ENCODE measurements around the gene HNRNPH3. TPM values are rescaled to one million over a fixed set of nuclear protein-coding genes. Genes with fewer than 3 reads are reported as not detected.

Gene HNRNPH3, protein sequence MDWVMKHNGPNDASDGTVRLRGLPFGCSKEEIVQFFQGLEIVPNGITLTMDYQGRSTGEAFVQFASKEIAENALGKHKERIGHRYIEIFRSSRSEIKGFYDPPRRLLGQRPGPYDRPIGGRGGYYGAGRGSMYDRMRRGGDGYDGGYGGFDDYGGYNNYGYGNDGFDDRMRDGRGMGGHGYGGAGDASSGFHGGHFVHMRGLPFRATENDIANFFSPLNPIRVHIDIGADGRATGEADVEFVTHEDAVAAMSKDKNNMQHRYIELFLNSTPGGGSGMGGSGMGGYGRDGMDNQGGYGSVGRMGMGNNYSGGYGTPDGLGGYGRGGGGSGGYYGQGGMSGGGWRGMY
- 10 to 100 TPM; 57.9 to 65.9 (median 65.3) TPM for total RNA-seq

GRCh38 chr10:68331455-68332258 lies at the start of gene HNRNPH3:
Gene HNRNPH3 (plus strand): TSS chr10:68332064. CDS start chr10:68337222, 5,158 bp downstream.
- H3K27me3 ChIP-seq, result no peaks in the 10 kb centered on the region
- DNase-seq (ENCODE audit: low spot score in 2 of 2), result peak; percentile 96 to 98
- H3K27ac ChIP-seq, result peak within 1 kb of the TSS; percentile 99 to 100
- H3K4me1 ChIP-seq, result peaks cover 0 to 13% of the 10 kb centered on the region in 2 donors
- no peaks in the 10 kb centered on the region for H3K36me3 ChIP-seq
- TF ChIP-seq POLR2AphosphoS5 (IDR thresholded peaks at IDR 0.05) (peak; percentile 98 to 100 (median 99)), POLR2A (IDR thresholded peaks at IDR 0.05) (peak; percentile 100)
- TF ChIP-seq, protein P1, sequence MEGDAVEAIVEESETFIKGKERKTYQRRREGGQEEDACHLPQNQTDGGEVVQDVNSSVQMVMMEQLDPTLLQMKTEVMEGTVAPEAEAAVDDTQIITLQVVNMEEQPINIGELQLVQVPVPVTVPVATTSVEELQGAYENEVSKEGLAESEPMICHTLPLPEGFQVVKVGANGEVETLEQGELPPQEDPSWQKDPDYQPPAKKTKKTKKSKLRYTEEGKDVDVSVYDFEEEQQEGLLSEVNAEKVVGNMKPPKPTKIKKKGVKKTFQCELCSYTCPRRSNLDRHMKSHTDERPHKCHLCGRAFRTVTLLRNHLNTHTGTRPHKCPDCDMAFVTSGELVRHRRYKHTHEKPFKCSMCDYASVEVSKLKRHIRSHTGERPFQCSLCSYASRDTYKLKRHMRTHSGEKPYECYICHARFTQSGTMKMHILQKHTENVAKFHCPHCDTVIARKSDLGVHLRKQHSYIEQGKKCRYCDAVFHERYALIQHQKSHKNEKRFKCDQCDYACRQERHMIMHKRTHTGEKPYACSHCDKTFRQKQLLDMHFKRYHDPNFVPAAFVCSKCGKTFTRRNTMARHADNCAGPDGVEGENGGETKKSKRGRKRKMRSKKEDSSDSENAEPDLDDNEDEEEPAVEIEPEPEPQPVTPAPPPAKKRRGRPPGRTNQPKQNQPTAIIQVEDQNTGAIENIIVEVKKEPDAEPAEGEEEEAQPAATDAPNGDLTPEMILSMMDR (IDR thresholded peaks at IDR 0.05), result peak in 2 of 3 donors; percentile 6 to 37
- intact Hi-C loops (cut with DNase I; ENCODE audit: low total_unique reads), result no loop called here
- H3K9me3 ChIP-seq, result no peaks in the 10 kb centered on the region
- H3K4me3 ChIP-seq, result peak within 1 kb of the TSS; percentile 93 to 99 (median 99)

GRCh38 chr10:68284062-68285001 lies 47.5 kb upstream of the HNRNPH3 start:
- H3K4me3 ChIP-seq, result no peak overlapping the region
- H3K36me3 ChIP-seq, result no peaks in the 10 kb centered on the region
- no peak overlapping the region for H3K27ac ChIP-seq
- no peaks in the 10 kb centered on the region for H3K9me3 ChIP-seq
- no peak for TF ChIP-seq POLR2AphosphoS5 (IDR thresholded peaks at IDR 0.05)
- TF ChIP-seq, protein P1 (IDR thresholded peaks at IDR 0.05), result no peak
- no peak for TF ChIP-seq POLR2A (IDR thresholded peaks at IDR 0.05)
- DNase-seq (ENCODE audit: low spot score in 2 of 2), result no peak
- no peaks in the 10 kb centered on the region for H3K27me3 ChIP-seq
- intact Hi-C loops (cut with DNase I; ENCODE audit: low total_unique reads), result no loop called here
- H3K4me1 ChIP-seq, result no peaks in the 10 kb centered on the region

DNA sequence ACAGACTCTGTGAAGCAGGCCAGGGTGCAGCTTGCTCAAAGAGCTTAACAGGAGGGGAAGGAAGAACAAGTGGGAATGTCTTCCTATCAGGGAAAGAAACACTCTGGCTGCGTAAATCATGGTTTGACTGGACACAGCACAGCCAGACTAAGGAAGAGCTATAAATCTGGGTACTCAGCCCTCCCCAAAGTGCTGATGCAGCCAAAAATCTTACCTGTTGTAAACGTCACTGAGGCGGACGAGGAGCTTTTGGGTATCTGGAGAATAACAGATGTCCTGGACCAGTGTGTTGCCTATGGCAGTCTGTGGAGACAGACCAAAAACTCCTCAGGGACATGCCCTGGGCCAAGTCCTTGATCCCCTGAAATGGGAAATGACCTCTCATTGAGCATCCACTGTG lies 43.1 kb upstream of the HNRNPH3 start:
- no peak overlapping the region for H3K4me3 ChIP-seq
- TF ChIP-seq POLR2AphosphoS5 (IDR thresholded peaks at IDR 0.05) (no peak), POLR2A (IDR thresholded peaks at IDR 0.05) (no peak)
- TF ChIP-seq, protein P1 (IDR thresholded peaks at IDR 0.05), result no peak
- no peak overlapping the region for H3K27ac ChIP-seq
- no peaks in the 10 kb centered on the region for H3K36me3 ChIP-seq
- no peaks in the 10 kb centered on the region for H3K9me3 ChIP-seq
- H3K27me3 ChIP-seq, result no peaks in the 10 kb centered on the region
- intact Hi-C loops (cut with DNase I; ENCODE audit: low total_unique reads), result no loop called here
- no peaks in the 10 kb centered on the region for H3K4me1 ChIP-seq
- DNase-seq (ENCODE audit: low spot score in 2 of 2), result no peak

- H3K4me3 ChIP-seq, result no peak overlapping the region
- DNase-seq (ENCODE audit: low spot score in 2 of 2), result no peak
- TF ChIP-seq, protein P1 (IDR thresholded peaks at IDR 0.05), result no peak
- TF ChIP-seq POLR2A (IDR thresholded peaks at IDR 0.05) (no peak), POLR2AphosphoS5 (IDR thresholded peaks at IDR 0.05) (no peak)
- H3K4me1 ChIP-seq, result no peaks in the 10 kb centered on the region
- no peaks in the 10 kb centered on the region for H3K9me3 ChIP-seq
- no peaks in the 10 kb centered on the region for H3K36me3 ChIP-seq
- H3K27me3 ChIP-seq, result no peaks in the 10 kb centered on the region
- no peak overlapping the region for H3K27ac ChIP-seq
- intact Hi-C loops (cut with DNase I; ENCODE audit: low total_unique reads), result no loop called here
These were observed 41.1 kb upstream of the HNRNPH3 start for GRCh38 chr10:68290736-68291135.

Data from breast epithelium (tissue), 4 donors.